Posterior vena cava (tissue), 2 donors: ENCODE measurements around the gene CSDE1. TPM values are rescaled to one million over a fixed set of nuclear protein-coding genes. Genes with fewer than 3 reads are reported as not detected.

Experiments
- DNase-seq: peaks from one replicate; pipeline ENCODE4 v3.0.0-alpha.2; 2020; ENCODE audit warnings: low spot score
- intact Hi-C, 2 donors: fragments of 100-400 bp; cut with DNase I; formaldehyde crosslinking; loops; one replicate each; pipeline versions ENCODE4 v1.14.1 to v1.14.2; 2022 to 2023
- total RNA-seq, 2 donors: library from RNA; stranded (reverse); fragmentation: NEBNext Ultra II Directional; extraction: Animal tissue kit (Norgen Biotek cat#: 25700); gene quantifications; one replicate each; pipeline ENCODE4 v1.2.1, GENCODE V29; 2021
- donor health status: DM: yes; HTN: yes; CAD: no.
- donor health status: DM: yes; HTN: yes; CAD: no.

Gene CSDE1
- total RNA-seq, 2 donors from 2014 or later, result 724 to 865 TPM

DNA sequence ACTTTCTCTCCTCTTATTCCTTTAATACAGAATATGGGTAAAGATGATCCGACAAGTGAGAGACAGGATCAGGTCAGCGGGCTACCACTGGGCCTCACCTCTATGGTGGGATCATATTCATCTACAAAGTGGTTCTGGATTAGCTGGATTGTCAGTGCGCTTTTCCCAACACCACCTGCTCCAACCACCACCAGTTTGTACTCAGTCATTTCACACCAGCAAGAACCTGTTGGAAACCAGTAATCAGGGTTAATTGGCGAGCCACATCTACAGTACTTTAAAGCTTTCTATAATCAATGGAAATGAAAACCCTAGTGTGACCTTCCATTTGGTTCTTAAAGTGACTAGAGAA lies 41.9 kb downstream of the CSDE1 start:
- intact Hi-C loops, result loop anchor here (10.0 kb wide), 2 partner anchors 131 to 559 kb away; partner anchors contain the start of gene BCAS2 (in 1 of the 2)
- DNase-seq, result no peak

DNA sequence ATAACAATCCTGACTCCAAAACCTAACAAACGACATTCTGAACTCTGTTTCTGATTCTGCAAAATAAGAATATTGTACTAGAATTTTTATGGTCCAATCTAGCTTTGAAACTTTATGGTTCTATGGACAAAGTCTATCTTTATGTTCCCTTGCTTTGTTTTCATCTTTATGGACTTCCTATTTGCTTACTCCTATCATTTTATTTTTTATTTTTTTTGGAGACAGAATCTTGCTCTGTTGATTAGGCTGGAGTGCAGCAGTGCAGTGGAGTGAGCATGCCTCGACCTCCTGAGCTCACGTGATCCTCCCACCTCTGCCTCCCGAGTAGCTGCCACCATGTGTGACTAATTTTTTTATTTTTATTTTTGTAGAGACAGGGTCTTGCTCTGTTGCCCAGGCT lies 44.8 kb downstream of the CSDE1 start:
- no peak for DNase-seq
- intact Hi-C loops, result loop anchor here (10.0 kb wide), 2 partner anchors 128 to 562 kb away; partner anchors contain the start of gene BCAS2 (in 1 of the 2)

DNA sequence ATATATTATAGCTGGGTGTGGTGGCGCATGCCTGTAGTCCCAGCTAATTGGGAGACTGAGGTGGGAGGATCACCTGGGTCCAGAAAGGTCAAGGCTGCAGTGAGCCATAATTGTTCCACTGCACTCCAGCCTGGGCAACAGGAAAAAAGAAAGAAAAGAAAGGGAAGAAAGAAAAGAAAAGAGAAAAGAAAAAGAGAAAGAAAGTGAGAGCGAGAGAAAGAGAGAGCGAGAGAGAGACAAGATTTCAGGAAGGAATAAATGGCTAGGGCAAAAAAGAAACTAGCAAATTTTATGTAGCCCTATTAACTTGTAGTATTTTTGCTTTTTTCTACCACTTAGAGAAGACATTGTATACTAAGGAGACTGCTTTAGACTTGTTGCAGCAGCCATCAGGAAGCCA lies 47.4 kb downstream of the CSDE1 start:
- intact Hi-C loops, result loop anchor here (10.0 kb wide), 2 partner anchors 126 to 564 kb away; partner anchors contain the start of gene BCAS2 (in 1 of the 2)
- no peak for DNase-seq

DNA sequence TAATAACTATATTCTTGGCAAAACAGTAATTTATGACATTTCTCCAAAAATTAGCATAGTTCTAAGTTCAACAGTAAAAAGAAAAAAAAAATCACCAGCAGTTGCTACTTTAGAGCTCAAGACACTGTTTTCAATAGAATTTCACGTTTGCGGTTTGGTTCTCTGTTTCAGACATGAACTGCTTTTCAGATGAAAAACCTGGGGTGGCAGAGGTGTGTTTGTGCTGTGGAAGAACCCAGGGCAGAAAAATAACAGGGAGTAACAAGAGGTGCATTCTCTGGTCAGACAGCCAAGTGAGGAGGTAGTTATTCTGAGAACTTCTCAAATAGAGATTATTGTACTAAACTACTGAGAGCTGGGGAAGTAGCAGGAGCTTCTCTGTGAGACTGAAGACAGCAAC lies 50.2 kb downstream of the CSDE1 start:
- intact Hi-C loops, result no loop called here
- no peak for DNase-seq

DNA sequence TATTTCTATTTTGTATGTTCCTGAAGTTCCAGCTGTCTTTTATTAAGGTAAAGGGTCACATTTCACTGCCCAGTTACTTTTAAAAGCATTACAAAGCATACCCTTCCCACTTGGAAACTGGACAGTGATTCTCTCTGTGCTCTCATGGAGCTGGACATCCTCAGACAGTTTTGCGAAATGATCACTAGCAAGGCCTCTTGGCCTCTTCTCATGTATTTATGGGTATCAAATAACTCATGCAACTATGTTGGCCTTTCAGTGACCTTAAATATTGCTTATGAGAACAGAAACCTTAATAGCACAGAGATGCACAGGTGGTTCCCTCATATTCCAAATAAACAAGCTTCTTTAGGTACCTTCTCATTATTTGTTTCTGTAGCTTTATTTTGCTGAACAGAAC lies 54.5 kb downstream of the CSDE1 start:
- intact Hi-C loops, result no loop called here
- no peak for DNase-seq

DNA sequence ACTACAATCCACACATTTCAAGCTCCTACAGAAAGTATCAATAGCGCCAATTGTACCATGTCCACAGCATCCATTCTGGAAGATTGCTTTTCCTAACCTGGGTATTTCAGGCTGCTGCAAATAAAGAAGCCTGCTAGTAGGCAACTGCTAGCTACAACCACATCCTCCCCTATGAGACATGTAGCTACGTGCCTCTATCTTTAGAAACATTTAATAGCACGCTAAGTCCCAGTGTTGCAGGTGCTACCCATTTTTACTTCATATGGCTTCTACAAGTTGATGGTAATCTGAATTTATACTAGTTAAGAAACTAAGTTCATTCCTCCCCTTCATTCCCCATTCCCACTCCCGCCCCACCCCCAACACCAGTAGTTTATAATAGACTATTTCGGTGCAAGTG lies 55.0 kb downstream of the CSDE1 start:
- no peak for DNase-seq
- intact Hi-C loops, result no loop called here

DNA sequence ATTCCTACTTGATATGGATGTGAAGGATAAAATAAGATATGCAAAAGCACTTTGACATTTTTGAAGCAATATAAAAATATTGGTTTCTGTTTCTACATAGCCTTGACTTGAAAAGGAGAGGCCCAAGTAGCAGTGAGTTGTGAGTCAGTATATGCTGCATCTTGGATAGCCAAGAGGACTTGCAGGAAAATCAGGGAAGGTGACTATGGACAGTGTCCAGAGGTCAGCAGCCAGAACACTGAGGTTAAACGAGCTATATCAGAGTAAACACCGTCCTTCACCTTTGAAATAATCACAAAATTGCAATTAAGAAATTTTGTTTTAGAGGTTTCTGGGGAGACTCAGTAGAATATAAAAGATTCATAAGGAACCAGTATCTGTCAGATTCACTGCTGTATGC lies 55.9 kb downstream of the CSDE1 start:
- no peak for DNase-seq
- intact Hi-C loops, result no loop called here

DNA sequence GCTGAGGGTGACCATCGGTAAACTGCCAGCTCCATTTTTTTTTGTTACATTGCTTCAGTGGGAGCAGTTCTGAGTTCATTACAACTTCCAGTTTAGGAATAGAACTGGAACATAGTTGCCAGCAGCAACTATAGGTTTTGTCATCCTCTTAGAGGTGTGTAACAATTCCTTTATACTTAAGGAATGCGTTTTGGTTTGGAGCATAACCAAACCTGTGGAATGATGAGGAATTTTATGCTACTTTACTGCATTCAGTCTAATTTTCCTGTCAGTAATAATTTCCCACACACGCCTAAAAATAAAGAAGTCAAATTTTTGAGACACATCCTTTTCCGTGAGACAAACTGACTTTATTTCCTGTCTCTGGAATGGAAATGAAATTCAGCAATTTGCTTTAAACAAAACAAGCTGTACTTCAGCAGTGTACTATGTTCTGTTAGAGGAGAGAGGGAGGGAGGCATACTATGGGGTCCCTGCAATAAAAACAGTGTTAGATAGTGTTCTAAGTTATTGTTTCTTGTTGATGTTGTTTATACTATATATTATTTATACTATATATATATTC lies 57.7 kb downstream of the CSDE1 start:
- DNase-seq, result no peak
- intact Hi-C loops, result no loop called here

DNA sequence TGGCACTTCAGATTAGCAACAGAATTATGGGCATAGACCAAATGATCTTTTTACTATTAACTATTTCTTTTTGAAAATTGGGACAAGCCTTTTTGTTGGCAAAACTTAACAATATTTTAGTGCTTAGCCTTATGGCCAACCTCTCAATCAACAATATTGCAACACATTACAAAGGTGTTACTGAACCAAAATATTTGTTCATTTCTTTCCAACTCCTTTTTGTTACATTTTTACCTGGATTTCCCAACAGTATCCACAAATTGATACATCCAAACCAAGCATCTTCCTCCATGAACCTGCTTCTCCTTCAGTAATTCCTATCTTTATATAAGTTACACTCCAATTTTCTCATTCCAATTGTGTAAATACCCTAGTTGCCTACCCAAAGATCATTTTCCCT lies 61.0 kb downstream of the CSDE1 start:
- intact Hi-C loops, result no loop called here
- no peak for DNase-seq

DNA sequence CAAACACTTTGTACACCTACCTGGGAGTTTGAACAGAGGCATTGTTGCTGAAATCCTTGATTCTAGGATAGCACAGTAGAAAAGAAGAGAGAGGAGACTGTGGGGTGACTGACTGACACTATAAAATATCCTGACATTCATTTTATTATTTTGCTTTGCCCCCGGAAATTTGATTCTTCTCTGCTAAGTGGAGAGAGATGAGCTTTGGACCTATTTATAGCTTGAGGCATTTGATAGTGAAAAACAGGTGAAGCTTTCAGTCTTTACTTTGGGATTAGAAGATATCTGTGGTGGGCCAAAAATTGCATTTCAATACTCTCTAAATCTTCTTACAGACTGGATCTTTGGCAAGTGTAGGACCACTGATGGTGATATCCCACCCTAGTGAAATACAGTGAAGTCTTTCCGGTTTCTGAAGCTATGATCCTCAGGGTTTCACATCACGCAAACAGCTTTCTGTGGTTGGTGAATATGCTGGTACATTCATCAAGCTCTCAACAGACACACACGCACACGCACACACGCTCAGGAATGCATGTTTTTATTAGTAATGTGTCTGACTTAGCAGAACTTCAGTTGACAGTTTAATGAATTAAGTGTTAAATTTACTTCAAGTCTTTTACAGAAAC lies 62.2 kb downstream of the CSDE1 start, which contains the start of gene AMPD1:
AMPD1 (minus strand) TSS at position 117 of the 629 bp plus-strand sequence; CDS start at position 42, 75 bp downstream.
- intact Hi-C loops, result no loop called here
- DNase-seq, result no peak

DNA sequence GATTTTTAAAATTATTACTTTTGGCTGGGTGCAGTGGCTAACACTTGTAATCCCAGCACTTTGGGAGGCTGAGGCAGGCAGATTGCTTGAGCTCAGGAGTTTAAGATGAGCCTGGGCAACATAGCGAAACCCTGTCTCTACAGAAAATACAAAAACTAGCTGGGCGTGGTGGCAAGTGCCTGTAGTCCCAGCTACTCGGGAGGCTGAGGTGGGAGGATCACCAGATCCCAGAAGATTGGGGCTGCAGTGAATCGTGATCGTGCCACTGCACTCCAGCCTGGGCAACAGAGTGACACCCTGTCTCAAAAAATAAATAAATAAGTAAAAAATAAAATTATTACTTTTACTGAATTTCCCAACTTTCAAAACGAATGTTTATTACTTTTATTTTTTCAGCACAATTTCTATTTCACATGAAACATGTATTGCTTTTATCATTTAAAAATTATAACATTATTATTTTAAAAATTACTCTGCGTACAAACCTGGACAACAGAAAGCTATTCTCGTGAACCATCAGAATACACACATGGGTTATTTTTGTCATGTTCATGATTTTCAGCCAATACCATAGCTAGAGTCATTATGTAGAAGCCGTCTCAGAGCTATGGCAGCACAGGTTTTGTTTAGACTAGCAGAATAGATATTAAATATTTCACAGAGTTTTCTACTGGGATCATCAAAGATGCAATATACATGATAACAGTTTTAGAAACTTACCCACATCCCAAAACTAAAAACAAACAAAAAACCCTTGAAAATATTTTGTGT lies 63.1 kb downstream of the CSDE1 start:
- DNase-seq, result no peak
- intact Hi-C loops, result no loop called here

DNA sequence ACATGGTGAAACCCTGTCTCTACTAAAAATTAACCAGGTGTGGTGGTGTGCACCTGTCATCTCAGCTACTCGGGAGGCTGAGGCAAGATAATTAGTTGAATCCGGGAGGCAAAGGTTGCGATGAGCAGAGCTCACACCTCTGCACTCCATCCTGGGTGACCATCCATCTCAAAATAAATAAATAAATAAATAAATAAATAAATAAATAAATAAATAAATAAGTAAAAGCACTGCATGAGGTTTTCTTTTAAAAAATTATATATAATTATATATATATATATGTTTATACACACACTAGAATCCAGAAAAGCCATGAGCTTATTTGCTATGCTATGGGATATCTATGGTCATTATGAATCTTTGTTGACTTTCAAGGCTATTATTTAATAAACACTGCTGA lies 64.8 kb downstream of the CSDE1 start:
- intact Hi-C loops, result no loop called here
- no peak for DNase-seq

DNA sequence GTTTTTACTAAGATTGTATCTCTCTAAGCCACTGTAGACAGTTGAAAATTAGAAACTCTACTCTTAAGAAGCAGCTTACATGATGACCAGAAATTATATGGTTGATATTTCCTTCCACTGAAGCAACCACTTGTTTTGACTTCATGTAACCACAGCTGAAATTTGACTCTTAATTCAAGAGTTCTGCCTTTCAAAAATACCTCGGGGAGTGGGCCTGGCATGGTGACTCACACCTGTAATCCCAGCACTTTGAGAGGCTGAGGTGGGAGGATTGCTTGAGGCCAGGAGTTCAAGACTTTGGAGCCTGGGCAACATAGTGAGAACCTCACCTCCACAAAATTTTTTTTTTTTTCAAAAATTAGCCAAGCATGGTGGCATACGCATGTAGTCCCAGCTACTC lies 66.7 kb downstream of the CSDE1 start:
- DNase-seq, result no peak
- intact Hi-C loops, result no loop called here

DNA sequence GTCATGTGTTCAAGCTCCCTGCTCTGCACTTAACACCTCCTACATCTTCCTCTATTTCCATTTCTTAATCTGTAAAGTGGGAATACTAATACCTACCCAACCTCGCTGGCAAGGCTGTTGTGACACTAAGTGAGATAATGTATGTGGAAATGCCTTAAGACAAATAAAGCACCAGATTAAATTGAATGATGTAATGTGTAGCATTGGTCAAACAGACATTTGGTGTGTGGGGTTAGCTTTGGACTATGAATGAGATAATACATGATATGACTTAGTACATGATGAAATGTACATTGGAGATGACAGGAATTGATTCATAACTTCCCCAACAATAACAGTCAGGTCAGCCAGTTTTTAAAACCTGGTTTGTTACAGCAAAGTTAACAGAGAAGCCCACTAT lies 67.6 kb downstream of the CSDE1 start:
- intact Hi-C loops, result no loop called here
- DNase-seq, result no peak

DNA sequence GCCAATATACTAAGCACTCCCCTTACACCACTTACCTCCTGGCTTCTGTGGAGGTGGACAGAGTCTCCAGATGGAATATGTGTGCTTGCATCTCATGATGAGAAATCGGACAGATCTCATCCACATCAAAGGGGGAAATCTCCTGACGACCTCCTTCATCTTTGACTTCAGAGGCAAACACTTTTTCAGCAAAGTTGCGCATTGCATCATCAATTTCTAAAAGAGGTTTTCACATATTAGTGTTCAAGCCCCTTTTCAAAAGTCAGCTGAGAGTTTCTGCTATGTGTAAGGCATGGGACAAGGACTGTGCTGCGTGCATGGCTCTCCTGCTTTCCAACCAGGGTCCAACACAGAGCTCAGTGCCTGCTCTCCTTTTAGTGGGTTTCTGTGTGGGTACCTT lies 69.3 kb downstream of the CSDE1 start:
- intact Hi-C loops, result no loop called here
- DNase-seq, result no peak

DNA sequence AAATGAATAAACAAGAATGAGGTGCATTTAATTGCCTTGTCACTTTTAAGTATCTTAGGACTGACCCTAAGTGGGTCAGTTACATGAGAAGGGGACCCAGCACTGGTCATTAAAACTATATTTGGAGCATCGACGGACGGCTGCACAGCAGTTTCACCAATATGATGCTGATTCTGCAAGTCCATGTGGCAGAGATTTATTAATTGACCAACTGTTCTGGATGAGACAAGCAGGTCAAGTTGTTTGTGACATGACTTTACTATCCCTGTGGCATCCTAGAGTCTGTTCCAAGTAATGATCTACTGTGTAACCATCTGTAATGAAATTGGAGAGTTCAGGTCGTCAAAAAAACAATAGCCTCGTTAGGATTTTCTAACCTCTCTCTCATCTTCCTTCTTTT lies 71.9 kb downstream of the CSDE1 start:
- DNase-seq, result no peak
- intact Hi-C loops, result no loop called here

DNA sequence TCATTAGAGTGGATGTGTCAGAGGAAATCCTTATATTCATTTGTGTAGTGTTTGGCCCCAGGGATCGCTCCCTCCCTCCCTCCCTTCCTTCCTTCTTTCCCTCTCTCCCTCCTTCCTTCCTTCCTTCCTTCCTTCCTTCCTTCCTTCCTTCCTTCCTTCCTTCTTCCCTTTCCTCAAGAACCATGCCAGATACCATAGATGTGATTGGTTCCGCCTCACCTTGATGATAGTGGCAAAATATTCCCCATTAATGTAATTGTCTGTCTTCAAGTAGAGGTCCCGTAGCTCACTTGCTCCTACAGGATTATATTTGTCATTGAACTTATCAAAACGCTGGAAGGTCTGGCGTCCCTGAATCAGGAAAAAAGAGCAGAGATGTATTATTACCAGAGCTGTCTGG lies 80.1 kb downstream of the CSDE1 start:
- DNase-seq, result no peak
- intact Hi-C loops, result no loop called here

DNA sequence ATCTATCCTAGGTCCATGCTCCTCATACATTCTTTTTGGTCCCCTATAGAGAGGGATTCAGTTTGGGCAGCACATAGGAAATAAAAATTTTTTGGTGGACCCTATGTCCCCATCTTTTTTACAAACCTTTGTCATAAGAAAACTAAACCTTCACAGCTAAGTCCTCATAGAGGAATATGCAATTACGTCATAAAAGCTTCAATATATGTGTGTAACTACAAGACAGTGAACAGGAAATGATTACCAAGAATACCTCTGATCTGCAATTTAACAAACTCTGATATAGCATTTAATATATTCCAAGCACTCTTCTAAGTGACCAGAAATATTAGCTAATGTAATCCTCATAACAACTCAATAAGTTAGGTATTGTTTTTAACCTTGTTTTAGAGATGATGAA lies 81.7 kb downstream of the CSDE1 start:
- intact Hi-C loops, result no loop called here
- no peak for DNase-seq

DNA sequence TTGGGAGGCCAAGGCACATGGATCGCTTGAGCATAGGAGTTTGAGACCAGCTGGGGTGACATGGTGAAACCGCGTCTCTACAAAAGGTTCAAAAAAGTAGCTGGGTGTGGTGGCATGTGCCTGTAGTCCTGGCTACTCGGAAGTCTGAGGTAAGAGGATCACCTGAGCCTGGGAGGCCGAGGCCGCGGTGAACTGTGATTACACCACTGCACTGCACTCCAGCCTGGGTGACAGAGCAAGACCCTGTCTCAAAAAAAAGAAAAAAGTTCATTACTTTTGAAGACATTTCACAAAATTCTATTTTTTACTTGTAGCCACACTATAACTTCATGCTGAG lies 85.9 kb downstream of the CSDE1 start:
- intact Hi-C loops, result loop anchor here in 1 of 2 donors (2.0 kb wide), 1 partner anchor 77 kb away; no protein-coding TSS in a partner anchor
- no peak for DNase-seq

DNA sequence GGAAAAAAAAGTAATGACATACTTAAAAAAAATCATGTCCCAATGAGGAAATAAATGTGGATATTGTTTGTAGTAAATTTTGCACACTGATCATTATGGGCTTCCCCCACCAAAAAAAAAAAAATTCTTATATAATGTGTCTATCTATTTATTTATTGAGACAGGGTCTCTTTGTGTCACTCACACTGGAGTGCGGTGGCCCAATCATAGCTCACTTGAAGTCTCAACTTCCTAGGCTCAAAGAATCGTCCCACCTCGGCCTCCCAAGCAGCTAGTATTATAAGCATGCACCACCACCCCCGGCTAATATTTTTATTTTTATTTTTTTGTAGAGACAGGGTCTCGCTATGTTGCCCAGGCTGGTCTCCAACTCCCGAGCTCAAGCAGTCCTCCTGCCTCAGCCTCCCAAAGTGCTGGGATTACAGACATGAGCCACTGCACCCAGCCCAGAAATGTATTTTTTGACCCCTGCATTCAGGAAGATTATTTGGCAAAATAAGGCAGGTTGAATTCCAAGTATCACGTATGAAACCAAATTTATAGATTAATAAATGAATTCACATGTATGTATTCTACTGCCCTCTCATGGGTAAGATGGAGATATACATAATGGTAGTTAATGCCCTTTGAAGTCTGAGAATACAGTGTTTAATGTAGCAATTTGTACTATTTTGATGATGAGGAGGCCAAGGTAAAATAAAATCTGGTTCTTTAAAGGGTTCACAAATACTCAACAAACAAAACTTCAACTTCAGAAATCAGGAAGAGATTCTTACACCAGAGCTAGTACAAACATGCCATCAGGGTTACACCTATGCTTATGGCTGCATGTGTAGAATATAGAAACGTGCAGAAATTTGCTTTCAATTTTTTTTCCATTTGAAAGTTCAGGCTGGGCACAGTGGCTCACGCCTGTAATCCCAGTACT lies 86.5 kb downstream of the CSDE1 start:
- intact Hi-C loops, result loop anchor here in 1 of 2 donors (2.0 kb wide), 1 partner anchor 78 kb away; no protein-coding TSS in a partner anchor
- no peak for DNase-seq
